ENCODE measurements around the gene CEP350. TPM values are rescaled to one million over a fixed set of nuclear protein-coding genes. Genes with fewer than 3 reads are reported as not detected.
A peak's percentile ranks its signal among the peaks of the same experiment; 100 is the strongest.

Gene CEP350
- polyA plus RNA-seq, 2 of the 4 experiments (the other 2 are of a cell fraction), result 6.4 to 22.6 TPM

DNA sequence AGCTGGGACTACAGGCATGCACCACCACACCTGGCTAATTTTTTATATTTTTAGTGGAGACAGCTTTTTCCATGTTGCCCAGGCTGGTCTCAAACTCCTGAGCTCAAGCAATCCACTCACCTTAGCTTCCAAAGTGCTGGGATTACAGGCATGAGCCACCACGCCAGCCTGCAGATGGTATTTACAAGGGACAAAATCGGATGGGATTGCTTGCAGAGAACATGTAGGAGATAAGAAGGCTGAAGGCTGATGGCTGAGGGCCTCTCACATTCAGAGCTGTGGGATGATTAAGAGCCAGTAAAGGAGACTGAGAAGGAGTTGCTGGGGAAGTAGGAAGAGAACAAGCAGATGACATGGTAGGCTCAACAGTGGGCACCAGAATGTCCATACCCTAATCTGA is 176.0 kb downstream of the CEP350 start:
- POLR2A ChIA-PET, result no interaction called here
- no peak for FAIRE-seq
- Histone ChIP-seq H3K27ac (no peak overlapping the region), H3K4me1 (no peaks in the 10 kb centered on the region), H3K4me2 (no peak overlapping the region), H3K4me3 (no peak overlapping the region), H3K9me3 (no peaks in the 10 kb centered on the region)
- TF ChIP-seq NPAS2 (CRISPR knock-in tag; IDR thresholded peaks at IDR 0.05; ENCODE audit: borderline replicate concordance) (no peak), NFE2L2 (conservative IDR thresholded peaks at IDR 0.05; ENCODE audit: low read length) (no peak), TP53 (CRISPR knock-in tag; IDR thresholded peaks at IDR 0.05) (no peak), FOSL2 (IDR thresholded peaks at IDR 0.05) (no peak), FOSL2 (CRISPR knock-in tag; IDR thresholded peaks at IDR 0.05) (no peak), SREBF2 (IDR thresholded peaks at IDR 0.05) (no peak)
- TF ChIP-seq, protein P1, sequence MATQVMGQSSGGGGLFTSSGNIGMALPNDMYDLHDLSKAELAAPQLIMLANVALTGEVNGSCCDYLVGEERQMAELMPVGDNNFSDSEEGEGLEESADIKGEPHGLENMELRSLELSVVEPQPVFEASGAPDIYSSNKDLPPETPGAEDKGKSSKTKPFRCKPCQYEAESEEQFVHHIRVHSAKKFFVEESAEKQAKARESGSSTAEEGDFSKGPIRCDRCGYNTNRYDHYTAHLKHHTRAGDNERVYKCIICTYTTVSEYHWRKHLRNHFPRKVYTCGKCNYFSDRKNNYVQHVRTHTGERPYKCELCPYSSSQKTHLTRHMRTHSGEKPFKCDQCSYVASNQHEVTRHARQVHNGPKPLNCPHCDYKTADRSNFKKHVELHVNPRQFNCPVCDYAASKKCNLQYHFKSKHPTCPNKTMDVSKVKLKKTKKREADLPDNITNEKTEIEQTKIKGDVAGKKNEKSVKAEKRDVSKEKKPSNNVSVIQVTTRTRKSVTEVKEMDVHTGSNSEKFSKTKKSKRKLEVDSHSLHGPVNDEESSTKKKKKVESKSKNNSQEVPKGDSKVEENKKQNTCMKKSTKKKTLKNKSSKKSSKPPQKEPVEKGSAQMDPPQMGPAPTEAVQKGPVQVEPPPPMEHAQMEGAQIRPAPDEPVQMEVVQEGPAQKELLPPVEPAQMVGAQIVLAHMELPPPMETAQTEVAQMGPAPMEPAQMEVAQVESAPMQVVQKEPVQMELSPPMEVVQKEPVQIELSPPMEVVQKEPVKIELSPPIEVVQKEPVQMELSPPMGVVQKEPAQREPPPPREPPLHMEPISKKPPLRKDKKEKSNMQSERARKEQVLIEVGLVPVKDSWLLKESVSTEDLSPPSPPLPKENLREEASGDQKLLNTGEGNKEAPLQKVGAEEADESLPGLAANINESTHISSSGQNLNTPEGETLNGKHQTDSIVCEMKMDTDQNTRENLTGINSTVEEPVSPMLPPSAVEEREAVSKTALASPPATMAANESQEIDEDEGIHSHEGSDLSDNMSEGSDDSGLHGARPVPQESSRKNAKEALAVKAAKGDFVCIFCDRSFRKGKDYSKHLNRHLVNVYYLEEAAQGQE (IDR thresholded peaks at IDR 0.05), result no peak
- TF ChIP-seq, protein P2, sequence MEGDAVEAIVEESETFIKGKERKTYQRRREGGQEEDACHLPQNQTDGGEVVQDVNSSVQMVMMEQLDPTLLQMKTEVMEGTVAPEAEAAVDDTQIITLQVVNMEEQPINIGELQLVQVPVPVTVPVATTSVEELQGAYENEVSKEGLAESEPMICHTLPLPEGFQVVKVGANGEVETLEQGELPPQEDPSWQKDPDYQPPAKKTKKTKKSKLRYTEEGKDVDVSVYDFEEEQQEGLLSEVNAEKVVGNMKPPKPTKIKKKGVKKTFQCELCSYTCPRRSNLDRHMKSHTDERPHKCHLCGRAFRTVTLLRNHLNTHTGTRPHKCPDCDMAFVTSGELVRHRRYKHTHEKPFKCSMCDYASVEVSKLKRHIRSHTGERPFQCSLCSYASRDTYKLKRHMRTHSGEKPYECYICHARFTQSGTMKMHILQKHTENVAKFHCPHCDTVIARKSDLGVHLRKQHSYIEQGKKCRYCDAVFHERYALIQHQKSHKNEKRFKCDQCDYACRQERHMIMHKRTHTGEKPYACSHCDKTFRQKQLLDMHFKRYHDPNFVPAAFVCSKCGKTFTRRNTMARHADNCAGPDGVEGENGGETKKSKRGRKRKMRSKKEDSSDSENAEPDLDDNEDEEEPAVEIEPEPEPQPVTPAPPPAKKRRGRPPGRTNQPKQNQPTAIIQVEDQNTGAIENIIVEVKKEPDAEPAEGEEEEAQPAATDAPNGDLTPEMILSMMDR (IDR thresholded peaks at IDR 0.05), result no peak
- DNase-seq (ENCODE audit: low read depth in 1 of 2, low spot score in 1 of 2), result no peak
- WGBS (ENCODE audit: missing lambda C conversion rate), result 76% methylated on average over 2 of the region's 2 CpGs
- no peak for ATAC-seq
- CTCF ChIA-PET, result no interaction called here

DNA sequence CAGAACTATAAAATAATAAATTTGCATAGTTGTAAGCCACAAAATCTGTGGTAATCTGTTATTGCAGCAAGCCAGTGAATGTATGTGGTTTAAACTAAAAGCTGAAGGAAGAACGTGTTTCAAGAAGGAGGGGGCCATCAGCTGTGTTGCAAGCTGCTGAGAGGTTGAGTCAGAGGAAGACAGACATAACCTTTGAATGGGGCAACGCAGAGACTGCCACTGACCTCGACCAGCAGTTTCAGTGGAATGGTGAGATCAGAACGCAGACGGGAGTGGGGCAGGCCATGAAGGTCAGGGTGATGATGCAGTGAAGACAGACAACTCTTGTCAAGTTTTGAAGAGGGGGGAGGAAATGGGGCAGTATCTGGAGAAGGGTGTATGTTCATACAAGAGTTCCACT is 176.9 kb downstream of the CEP350 start:
- ChIA-PET CTCF (no interaction called here), POLR2A (no interaction called here)
- 0 out of 3 replicates have a peak, but pooled peaks cover 3% of the 10 kb centered on the region for H3K4me1 ChIP-seq
- ATAC-seq, result no peak; a peak in 1 of 6 replicates
- FAIRE-seq, result no peak
- TF ChIP-seq HEYL (CRISPR knock-in tag; IDR thresholded peaks at IDR 0.05) (no peak), TFCP2L1 (CRISPR knock-in tag; IDR thresholded peaks at IDR 0.05) (no peak), CBX8 (IDR thresholded peaks at IDR 0.05) (no peak), NFE2L2 (conservative IDR thresholded peaks at IDR 0.05; ENCODE audit: low read length) (no peak), CEBPB (IDR thresholded peaks at IDR 0.05) (no peak), PHF8 (IDR thresholded peaks at IDR 0.05; ENCODE audit: borderline replicate concordance, low read depth) (no peak)
- TF ChIP-seq, protein P3, sequence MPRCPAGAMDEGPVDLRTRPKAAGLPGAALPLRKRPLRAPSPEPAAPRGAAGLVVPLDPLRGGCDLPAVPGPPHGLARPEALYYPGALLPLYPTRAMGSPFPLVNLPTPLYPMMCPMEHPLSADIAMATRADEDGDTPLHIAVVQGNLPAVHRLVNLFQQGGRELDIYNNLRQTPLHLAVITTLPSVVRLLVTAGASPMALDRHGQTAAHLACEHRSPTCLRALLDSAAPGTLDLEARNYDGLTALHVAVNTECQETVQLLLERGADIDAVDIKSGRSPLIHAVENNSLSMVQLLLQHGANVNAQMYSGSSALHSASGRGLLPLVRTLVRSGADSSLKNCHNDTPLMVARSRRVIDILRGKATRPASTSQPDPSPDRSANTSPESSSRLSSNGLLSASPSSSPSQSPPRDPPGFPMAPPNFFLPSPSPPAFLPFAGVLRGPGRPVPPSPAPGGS (IDR thresholded peaks at IDR 0.05), result no peak
- TF ChIP-seq, protein P1 (IDR thresholded peaks at IDR 0.05), result no peak
- TF ChIP-seq, protein P4, sequence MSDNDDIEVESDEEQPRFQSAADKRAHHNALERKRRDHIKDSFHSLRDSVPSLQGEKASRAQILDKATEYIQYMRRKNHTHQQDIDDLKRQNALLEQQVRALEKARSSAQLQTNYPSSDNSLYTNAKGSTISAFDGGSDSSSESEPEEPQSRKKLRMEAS (IDR thresholded peaks at IDR 0.05), result no peak
- TF ChIP-seq, protein P5, sequence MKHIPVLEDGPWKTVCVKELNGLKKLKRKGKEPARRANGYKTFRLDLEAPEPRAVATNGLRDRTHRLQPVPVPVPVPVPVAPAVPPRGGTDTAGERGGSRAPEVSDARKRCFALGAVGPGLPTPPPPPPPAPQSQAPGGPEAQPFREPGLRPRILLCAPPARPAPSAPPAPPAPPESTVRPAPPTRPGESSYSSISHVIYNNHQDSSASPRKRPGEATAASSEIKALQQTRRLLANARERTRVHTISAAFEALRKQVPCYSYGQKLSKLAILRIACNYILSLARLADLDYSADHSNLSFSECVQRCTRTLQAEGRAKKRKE (CRISPR knock-in tag; IDR thresholded peaks at IDR 0.05; ENCODE audit: low read depth), result no peak
- no peak overlapping the region for H3K4me3 ChIP-seq
- H3K27ac ChIP-seq, result no peak overlapping the region
- H3K9me3 ChIP-seq, result no peaks in the 10 kb centered on the region
- peak in 1 of 2 experiments; percentile 24 for DNase-seq (ENCODE audit: low read depth in 1 of 2, low spot score in 1 of 2)
- 41% methylated on average over 5 of the region's 5 CpGs for WGBS (ENCODE audit: missing lambda C conversion rate)
- H3K4me2 ChIP-seq, result no peak overlapping the region

Data from A549 (cell line).